ENCODE data around the gene CARD11.

CARD11 gene

GRCh38 chr7:3000566-3000965, 43.1 kb downstream of the CARD11 start:
- no peaks in the 10 kb centered on the region; the same call in 1 of the 2 replicates for H3K4me1 ChIP-seq (ENCODE audit: insufficient read depth, low read length)
- H3K36me3 ChIP-seq (ENCODE audit: insufficient read depth, low read length): no peaks in the 10 kb centered on the region
- WGBS: 92% methylated on average over 8 of the region's 8 CpGs
- H3K27ac ChIP-seq (ENCODE audit: low read depth, low read length): no peak overlapping the region
- no peak overlapping the region for H3K4me3 ChIP-seq (ENCODE audit: low read length)
- H3K27me3 ChIP-seq (ENCODE audit: insufficient read depth, low read length): no peaks in the 10 kb centered on the region
- H3K9ac ChIP-seq (ENCODE audit: low read depth, low read length): no peak overlapping the region
- no peaks in the 10 kb centered on the region for H3K9me3 ChIP-seq (ENCODE audit: insufficient read depth, low read depth, low read length)

- H3K4me3 ChIP-seq (ENCODE audit: low read length): no peak overlapping the region
- 94% methylated on average over 8 of the region's 8 CpGs for WGBS
- H3K9ac ChIP-seq (ENCODE audit: low read depth, low read length): no peak overlapping the region
- H3K27ac ChIP-seq (ENCODE audit: low read depth, low read length): no peak overlapping the region
- no peaks in the 10 kb centered on the region for H3K9me3 ChIP-seq (ENCODE audit: insufficient read depth, low read depth, low read length)
- no peaks in the 10 kb centered on the region; the same call in 1 of the 2 replicates for H3K27me3 ChIP-seq (ENCODE audit: insufficient read depth, low read length)
- no peaks in the 10 kb centered on the region for H3K36me3 ChIP-seq (ENCODE audit: insufficient read depth, low read length)
- no peaks in the 10 kb centered on the region; the same call in 1 of the 2 replicates for H3K4me1 ChIP-seq (ENCODE audit: insufficient read depth, low read length)
Observed at GRCh38 chr7:2999078-2999500, 44.6 kb downstream of the CARD11 start.

- Histone ChIP-seq H3K9me3 (ENCODE audit: insufficient read depth, low read depth, low read length) (peaks cover under 1% of the 10 kb centered on the region; the same call in 1 of the 2 replicates), H3K9ac (ENCODE audit: low read depth, low read length) (no peak overlapping the region), H3K4me3 (ENCODE audit: low read length) (no peak overlapping the region), H3K27me3 (ENCODE audit: insufficient read depth, low read length) (no peaks in the 10 kb centered on the region; the same call in 1 of the 2 replicates), H3K36me3 (ENCODE audit: insufficient read depth, low read length) (no peaks in the 10 kb centered on the region), H3K4me1 (ENCODE audit: insufficient read depth, low read length) (no peaks in the 10 kb centered on the region), H3K27ac (ENCODE audit: low read depth, low read length) (no peak overlapping the region)
- WGBS: 96% methylated on average over 10 of the region's 10 CpGs
Observed at GRCh38 chr7:2997014-2997413, 46.7 kb downstream of the CARD11 start.

GRCh38 chr7:2996141-2996540, 47.5 kb downstream of the CARD11 start:
- no peak overlapping the region for H3K4me3 ChIP-seq (ENCODE audit: low read length)
- H3K27me3 ChIP-seq (ENCODE audit: insufficient read depth, low read length): no peaks in the 10 kb centered on the region; the same call in 1 of the 2 replicates
- 96% methylated on average over 4 of the region's 4 CpGs for WGBS
- no peaks in the 10 kb centered on the region for H3K4me1 ChIP-seq (ENCODE audit: insufficient read depth, low read length)
- H3K27ac ChIP-seq (ENCODE audit: low read depth, low read length): no peak overlapping the region
- H3K9ac ChIP-seq (ENCODE audit: low read depth, low read length): no peak overlapping the region
- H3K36me3 ChIP-seq (ENCODE audit: insufficient read depth, low read length): no peaks in the 10 kb centered on the region
- peaks cover 5% of the 10 kb centered on the region; the same call in 1 of the 2 replicates for H3K9me3 ChIP-seq (ENCODE audit: insufficient read depth, low read depth, low read length)

- Histone ChIP-seq H3K9ac (ENCODE audit: low read depth, low read length) (no peak overlapping the region), H3K27me3 (ENCODE audit: insufficient read depth, low read length) (no peaks in the 10 kb centered on the region; the same call in 1 of the 2 replicates), H3K4me1 (ENCODE audit: insufficient read depth, low read length) (no peaks in the 10 kb centered on the region), H3K36me3 (ENCODE audit: insufficient read depth, low read length) (no peaks in the 10 kb centered on the region), H3K27ac (ENCODE audit: low read depth, low read length) (no peak overlapping the region), H3K4me3 (ENCODE audit: low read length) (no peak overlapping the region), H3K9me3 (ENCODE audit: insufficient read depth, low read depth, low read length) (peaks cover 7% of the 10 kb centered on the region; the same call in 1 of the 2 replicates)
- WGBS: 93% methylated on average over 14 of the region's 14 CpGs
Observed at GRCh38 chr7:2993868-2994267, 49.8 kb downstream of the CARD11 start.

- no peak overlapping the region for H3K9ac ChIP-seq (ENCODE audit: low read depth, low read length)
- no peaks in the 10 kb centered on the region for H3K4me1 ChIP-seq (ENCODE audit: insufficient read depth, low read length)
- H3K27ac ChIP-seq (ENCODE audit: low read depth, low read length): no peak overlapping the region
- 95% methylated on average over 17 of the region's 17 CpGs for WGBS
- no peaks in the 10 kb centered on the region for H3K36me3 ChIP-seq (ENCODE audit: insufficient read depth, low read length)
- no peaks in the 10 kb centered on the region; the same call in 1 of the 2 replicates for H3K27me3 ChIP-seq (ENCODE audit: insufficient read depth, low read length)
- H3K9me3 ChIP-seq (ENCODE audit: insufficient read depth, low read depth, low read length): peaks cover 7% of the 10 kb centered on the region; the same call in 1 of the 2 replicates
- no peak overlapping the region for H3K4me3 ChIP-seq (ENCODE audit: low read length)
Observed at GRCh38 chr7:2993396-2993795, 50.3 kb downstream of the CARD11 start.

GRCh38 chr7:2990949-2991470, 52.7 kb downstream of the CARD11 start:
- H3K27me3 ChIP-seq (ENCODE audit: insufficient read depth, low read length): no peaks in the 10 kb centered on the region; the same call in 1 of the 2 replicates
- no peaks in the 10 kb centered on the region for H3K36me3 ChIP-seq (ENCODE audit: insufficient read depth, low read length)
- no peaks in the 10 kb centered on the region for H3K4me1 ChIP-seq (ENCODE audit: insufficient read depth, low read length)
- no peak overlapping the region for H3K4me3 ChIP-seq (ENCODE audit: low read length)
- H3K9me3 ChIP-seq (ENCODE audit: insufficient read depth, low read depth, low read length): peaks cover 7% of the 10 kb centered on the region; the same call in 1 of the 2 replicates
- no peak overlapping the region for H3K27ac ChIP-seq (ENCODE audit: low read depth, low read length)
- WGBS: 82% methylated on average over 5 of the region's 6 CpGs
- no peak overlapping the region for H3K9ac ChIP-seq (ENCODE audit: low read depth, low read length)

GRCh38 chr7:2986561-2986960, 57.1 kb downstream of the CARD11 start:
- Histone ChIP-seq H3K4me3 (ENCODE audit: low read length) (no peak overlapping the region), H3K4me1 (ENCODE audit: insufficient read depth, low read length) (no peaks in the 10 kb centered on the region), H3K27ac (ENCODE audit: low read depth, low read length) (no peak overlapping the region), H3K9me3 (ENCODE audit: insufficient read depth, low read depth, low read length) (0 out of 2 replicates have a peak, but pooled peaks cover 2% of the 10 kb centered on the region), H3K27me3 (ENCODE audit: insufficient read depth, low read length) (no peaks in the 10 kb centered on the region), H3K9ac (ENCODE audit: low read depth, low read length) (no peak overlapping the region), H3K36me3 (ENCODE audit: insufficient read depth, low read length) (no peaks in the 10 kb centered on the region)
- WGBS: 92% methylated on average over 18 of the region's 18 CpGs

- Histone ChIP-seq H3K4me1 (ENCODE audit: insufficient read depth, low read length) (no peaks in the 10 kb centered on the region), H3K9ac (ENCODE audit: low read depth, low read length) (no peak overlapping the region), H3K27ac (ENCODE audit: low read depth, low read length) (no peak overlapping the region), H3K36me3 (ENCODE audit: insufficient read depth, low read length) (no peaks in the 10 kb centered on the region), H3K4me3 (ENCODE audit: low read length) (no peak overlapping the region), H3K27me3 (ENCODE audit: insufficient read depth, low read length) (no peaks in the 10 kb centered on the region), H3K9me3 (ENCODE audit: insufficient read depth, low read depth, low read length) (0 out of 2 replicates have a peak, but pooled peaks cover 2% of the 10 kb centered on the region)
- WGBS: 94% methylated on average over 14 of the region's 14 CpGs
Observed at GRCh38 chr7:2985866-2986265, 57.8 kb downstream of the CARD11 start.

- no peaks in the 10 kb centered on the region for H3K36me3 ChIP-seq (ENCODE audit: insufficient read depth, low read length)
- no peak overlapping the region for H3K27ac ChIP-seq (ENCODE audit: low read depth, low read length)
- WGBS: 94% methylated on average over 5 of the region's 6 CpGs
- no peak overlapping the region for H3K4me3 ChIP-seq (ENCODE audit: low read length)
- peaks cover 9% of the 10 kb centered on the region for H3K4me1 ChIP-seq (ENCODE audit: insufficient read depth, low read length)
- no peak overlapping the region for H3K9ac ChIP-seq (ENCODE audit: low read depth, low read length)
- H3K27me3 ChIP-seq (ENCODE audit: insufficient read depth, low read length): no peaks in the 10 kb centered on the region
- H3K9me3 ChIP-seq (ENCODE audit: insufficient read depth, low read depth, low read length): no peaks in the 10 kb centered on the region
Observed at GRCh38 chr7:2984091-2984490, 59.6 kb downstream of the CARD11 start.

GRCh38 chr7:2983586-2983985, 60.1 kb downstream of the CARD11 start:
- Histone ChIP-seq H3K9ac (ENCODE audit: low read depth, low read length) (no peak overlapping the region), H3K36me3 (ENCODE audit: insufficient read depth, low read length) (no peaks in the 10 kb centered on the region), H3K27me3 (ENCODE audit: insufficient read depth, low read length) (no peaks in the 10 kb centered on the region), H3K27ac (ENCODE audit: low read depth, low read length) (no peak overlapping the region), H3K9me3 (ENCODE audit: insufficient read depth, low read depth, low read length) (no peaks in the 10 kb centered on the region), H3K4me3 (ENCODE audit: low read length) (no peak overlapping the region), H3K4me1 (ENCODE audit: insufficient read depth, low read length) (peaks cover 14% of the 10 kb centered on the region)
- 87% methylated on average over 6 of the region's 6 CpGs for WGBS

- Histone ChIP-seq H3K36me3 (ENCODE audit: insufficient read depth, low read length) (no peaks in the 10 kb centered on the region), H3K9ac (ENCODE audit: low read depth, low read length) (no peak overlapping the region), H3K27me3 (ENCODE audit: insufficient read depth, low read length) (no peaks in the 10 kb centered on the region), H3K27ac (ENCODE audit: low read depth, low read length) (no peak overlapping the region), H3K4me3 (ENCODE audit: low read length) (no peak overlapping the region), H3K4me1 (ENCODE audit: insufficient read depth, low read length) (peaks cover 14% of the 10 kb centered on the region), H3K9me3 (ENCODE audit: insufficient read depth, low read depth, low read length) (no peaks in the 10 kb centered on the region)
- 95% methylated on average over 7 of the region's 7 CpGs for whole genome bisulfite sequencing
Observed at GRCh38 chr7:2982831-2983230, 60.8 kb downstream of the CARD11 start.

Data from HUES64 (cell line).